Activated CD4-positive, CD25-positive, alpha-beta regulatory T cell treated with anti-CD3 and anti-CD28 coated beads, Interleukin-2, amount 50 U/mL, for 16 hours (primary cell): Measurements from ENCODE around the gene SLC6A16.
A peak's percentile ranks its signal among the peaks of the same experiment; 100 is the strongest.
"Not testable (repeated sequence)": the region's sequence is repeated elsewhere in the genome, so short reads cannot be mapped to it uniquely, and the experiment has no call there.

Experiments
- DNase-seq: peaks from one replicate; pipeline ENCODE4 v3.0.0-alpha.2; 2020; ENCODE audit warnings: low read depth, low spot score

The SLC6A16 gene

DNA sequence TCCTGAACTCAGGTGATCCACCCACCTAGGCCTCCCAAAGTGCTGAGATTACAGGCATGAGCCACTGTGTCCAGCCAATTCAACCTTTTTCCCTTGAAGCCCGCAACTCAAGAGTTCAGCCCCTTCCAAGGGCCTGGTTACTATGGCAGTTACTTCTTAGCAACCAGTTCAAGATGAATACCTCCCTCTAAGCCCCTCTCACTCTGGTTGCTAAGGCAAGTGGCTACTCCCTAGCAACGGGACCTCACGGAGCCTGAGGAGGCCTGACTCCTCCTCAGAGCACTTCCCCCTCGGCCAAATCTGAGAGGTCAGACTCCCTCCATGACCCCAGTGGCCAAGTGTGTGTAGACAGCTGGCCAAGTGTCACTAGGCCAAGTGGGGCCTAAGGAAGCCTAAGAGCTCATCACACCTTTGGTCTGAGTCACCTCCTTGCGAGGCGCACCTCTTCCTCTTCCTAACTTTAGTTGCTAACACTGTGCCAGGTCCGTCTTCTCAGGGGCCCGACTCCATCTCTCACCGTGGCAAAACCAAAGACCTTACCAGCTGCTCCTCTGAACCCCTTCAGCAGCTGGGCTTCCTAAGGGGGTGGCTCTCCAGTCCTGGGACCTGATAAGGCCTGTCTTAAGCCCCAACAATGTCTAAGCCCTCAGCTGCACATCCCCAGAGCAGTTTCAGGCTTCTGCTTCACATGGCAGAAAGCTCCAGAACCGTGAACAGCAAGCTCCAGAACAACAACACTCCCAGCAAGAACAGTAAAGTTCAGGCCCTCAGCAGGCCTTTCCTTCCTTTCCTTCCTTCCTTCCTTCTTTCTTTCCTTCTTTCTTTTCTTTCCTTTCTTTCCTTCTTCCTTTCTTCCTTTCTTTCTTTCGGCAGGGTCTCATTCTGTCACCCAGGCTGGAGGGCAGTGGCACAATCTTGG is 19.8 kb upstream of the SLC6A16 start:
- no peak for DNase-seq

DNA sequence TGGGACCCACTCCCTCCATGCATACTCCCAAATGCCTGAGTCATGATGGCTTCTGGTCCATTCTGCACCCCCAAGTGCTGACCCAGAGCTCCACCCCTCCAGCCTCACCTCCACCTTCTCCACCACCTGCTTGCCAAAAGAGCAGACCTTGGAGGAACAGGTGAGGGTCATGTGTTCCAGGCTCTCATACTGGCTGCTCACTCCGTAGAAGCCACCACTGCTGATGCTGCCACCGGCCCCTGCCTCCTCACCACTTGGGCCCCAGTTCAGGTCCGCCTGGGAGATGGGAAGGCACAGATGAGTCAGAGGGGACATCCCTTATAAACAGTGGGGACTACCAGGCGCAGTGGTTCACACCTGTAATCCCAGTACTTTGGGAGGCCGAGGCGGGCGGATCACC is 18.1 kb upstream of the SLC6A16 start:
- DNase-seq, result no peak

DNA sequence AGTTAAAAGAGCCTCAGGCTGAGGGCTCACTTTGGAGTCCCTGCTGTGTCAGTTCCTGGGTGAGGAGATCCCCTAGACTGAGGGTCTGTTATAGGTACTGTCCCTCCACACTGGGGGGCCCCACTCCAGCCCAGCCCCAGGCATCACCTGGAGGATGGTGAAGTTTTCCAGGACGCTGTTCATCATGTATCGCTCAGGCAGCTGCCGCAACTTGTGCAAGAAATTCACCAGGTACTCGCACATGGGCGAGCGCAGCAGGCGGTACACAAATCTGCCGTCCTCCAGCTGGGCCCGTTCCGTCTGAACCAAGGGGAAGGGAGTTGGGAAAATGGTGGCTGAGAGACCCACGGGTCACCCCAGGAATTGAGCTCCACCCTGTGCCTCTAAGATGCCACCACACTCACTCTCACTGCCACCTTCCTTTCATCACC is 17.3 kb upstream of the SLC6A16 start:
- DNase-seq, result no peak

GRCh38 chr19:49340865-49341718 is 16.1 kb upstream of the SLC6A16 start:
- DNase-seq, result no peak

- DNase-seq, result no peak
These were observed 15.3 kb upstream of the SLC6A16 start for GRCh38 chr19:49340069-49340864.

- no peak for DNase-seq
These were observed 14.5 kb upstream of the SLC6A16 start for GRCh38 chr19:49339301-49340068.

DNA sequence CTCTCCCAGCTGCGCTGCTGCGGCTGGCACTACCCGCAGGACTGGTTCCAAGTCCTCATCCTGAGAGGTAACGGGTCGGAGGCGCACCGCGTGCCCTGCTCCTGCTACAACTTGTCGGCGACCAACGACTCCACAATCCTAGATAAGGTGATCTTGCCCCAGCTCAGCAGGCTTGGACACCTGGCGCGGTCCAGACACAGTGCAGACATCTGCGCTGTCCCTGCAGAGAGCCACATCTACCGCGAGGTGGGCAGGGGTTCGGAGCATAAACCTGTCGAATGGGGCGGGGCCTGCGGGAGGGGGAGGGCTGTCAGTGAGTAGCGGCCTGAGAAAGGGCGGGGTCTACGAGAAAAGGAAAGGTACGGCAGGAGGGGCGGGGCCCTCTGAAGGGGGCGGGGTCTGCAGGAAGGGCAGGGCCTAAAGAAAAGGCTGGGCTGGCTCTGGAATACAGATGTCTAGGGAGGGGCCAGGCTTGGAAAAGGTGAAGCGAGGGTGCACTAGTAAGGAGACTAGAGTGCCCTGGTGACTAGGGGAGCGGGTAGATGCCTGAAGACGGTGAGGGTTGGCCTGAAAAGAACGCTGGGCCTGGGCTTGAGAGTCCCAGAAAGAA is 13.8 kb upstream of the SLC6A16 start:
- DNase-seq, result no peak

DNA sequence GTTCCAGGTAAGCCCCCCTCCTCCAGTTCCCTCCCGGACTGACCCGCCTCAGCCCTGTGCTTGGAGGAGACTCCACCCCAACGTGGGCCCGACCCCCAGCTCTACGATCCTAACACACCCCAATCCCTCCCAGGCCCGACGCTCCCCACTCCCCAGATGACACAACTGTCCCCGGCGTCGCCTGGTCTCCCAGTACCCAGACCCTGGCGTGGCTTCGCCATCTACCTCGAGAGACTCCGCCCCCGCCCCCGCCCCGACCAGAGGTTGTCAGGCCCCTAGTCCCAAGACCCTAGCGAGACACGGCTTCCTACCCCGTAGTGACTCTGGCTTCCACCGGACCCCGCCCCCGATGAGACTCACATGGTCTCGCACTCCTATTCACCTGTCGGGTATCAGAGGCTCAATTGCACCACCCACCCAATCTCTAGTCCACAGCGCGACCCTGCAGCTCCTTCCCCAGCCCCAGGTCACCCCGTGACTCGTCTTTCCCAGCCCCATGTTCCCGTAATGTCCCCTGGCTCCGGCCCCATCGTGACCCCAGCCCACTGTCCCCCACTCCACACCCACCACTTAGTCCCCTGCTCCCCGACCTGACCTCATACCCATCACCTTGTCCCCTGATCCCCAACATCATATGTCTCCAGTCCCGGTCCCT is 13.2 kb upstream of the SLC6A16 start:
- no peak for DNase-seq

GRCh38 chr19:49337267-49338022 is 12.5 kb upstream of the SLC6A16 start:
- DNase-seq, result no peak

- no peak for DNase-seq
These were observed 11.7 kb upstream of the SLC6A16 start for GRCh38 chr19:49336482-49337266.

- no peak for DNase-seq
These were observed 10.9 kb upstream of the SLC6A16 start for GRCh38 chr19:49335784-49336481.

GRCh38 chr19:49335071-49335783 is 10.2 kb upstream of the SLC6A16 start, which contains the start of gene CD37:
TSS of gene CD37 (plus strand) at chr19:49335406. CDS start at chr19:49335541, 135 bp downstream.
- DNase-seq, result peak; percentile 15

- DNase-seq, result peak; percentile 27
These were observed 8.9 kb upstream of the SLC6A16 start for GRCh38 chr19:49333811-49334288.

DNA sequence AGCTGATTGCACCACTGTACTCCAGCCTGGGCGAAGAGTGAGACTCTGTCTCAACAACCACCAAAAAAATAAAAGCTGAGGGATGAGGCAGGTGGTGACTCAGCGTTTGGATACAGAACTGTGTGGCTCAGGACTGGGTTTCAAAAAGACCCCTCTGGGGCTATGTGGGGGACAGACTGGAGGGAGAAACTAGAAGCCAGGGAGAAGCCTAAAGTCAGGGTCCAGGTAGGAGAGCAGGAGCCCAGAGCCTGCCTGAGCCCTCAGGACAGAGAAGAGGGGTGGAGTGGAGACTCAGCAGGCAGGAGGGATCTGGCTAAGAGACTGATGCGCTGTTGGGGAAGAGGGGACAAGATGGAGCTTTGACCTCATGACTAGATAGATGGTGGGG is 8.4 kb upstream of the SLC6A16 start:
- no peak for DNase-seq

DNA sequence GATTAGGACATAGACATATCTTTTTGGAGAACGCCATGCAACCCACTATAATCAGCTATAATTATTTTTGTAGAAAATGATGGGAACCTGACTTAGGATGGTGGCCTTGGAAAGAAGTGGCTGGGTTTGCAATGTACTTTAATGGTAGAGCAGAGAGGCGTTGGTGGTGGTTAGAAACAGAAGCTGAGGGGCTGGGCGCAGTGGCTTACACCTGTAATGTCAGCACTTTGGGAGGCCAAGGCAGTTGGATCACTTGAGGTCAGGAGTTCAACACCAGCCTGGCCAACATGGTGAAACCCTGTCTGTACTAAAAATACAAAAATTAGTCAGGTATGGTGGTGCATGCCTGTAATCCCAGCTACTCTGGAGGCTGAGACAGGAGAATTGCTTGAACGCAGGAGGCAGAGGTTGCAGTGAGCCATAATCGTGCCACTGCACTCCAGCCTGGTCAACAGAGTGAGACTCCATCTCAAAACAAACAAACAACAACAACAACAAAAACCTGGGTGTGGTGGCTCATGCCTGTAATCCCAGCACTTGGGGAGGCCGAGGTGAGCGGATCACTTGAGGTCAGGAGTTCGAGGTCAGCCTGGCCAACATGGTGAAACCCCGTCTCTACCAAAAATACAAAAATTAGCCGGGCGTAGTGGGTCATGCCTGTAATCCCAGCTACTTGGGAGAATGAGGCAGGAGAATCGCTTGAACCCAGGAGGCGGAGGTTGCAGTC is 7.9 kb upstream of the SLC6A16 start:
- not testable (repeated sequence) for DNase-seq

DNA sequence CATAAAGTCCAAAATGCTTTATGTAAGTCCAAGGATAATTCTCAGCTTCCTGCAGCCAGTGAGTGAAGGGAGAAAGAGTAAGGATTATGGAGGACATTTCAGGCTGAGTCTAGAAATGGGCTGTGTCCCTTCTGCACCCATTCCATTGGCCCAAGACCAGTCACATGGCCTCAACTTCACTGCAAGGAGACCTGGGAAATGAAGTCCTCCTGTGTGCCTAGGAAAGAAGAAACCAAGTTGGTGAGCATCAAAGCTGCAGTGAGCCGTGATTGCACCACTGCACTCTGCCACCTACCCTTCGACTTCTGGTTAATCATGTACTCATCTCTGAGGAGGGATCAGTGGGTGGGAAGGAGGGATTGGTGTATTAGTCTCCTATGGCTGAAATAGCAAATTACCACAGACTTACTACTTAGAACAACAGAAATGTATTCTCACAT is 6.6 kb upstream of the SLC6A16 start:
- peak; percentile 45 for DNase-seq
